ENCODE data around the gene ANKRD31.
"Not testable (repeated sequence)": the region's sequence is repeated elsewhere in the genome, so short reads cannot be mapped to it uniquely, and the experiment has no call there.

ANKRD31 gene

GRCh38 chr5:75226916-75227315 is 9.8 kb downstream of the ANKRD31 start:
- Histone ChIP-seq H3K9me3 (ENCODE audit: control insufficient read depth, low read length) (no peaks in the 10 kb centered on the region), H3K36me3 (ENCODE audit: control insufficient read depth, insufficient read depth, low read length) (no peaks in the 10 kb centered on the region), H3K4me1 (ENCODE audit: control insufficient read depth, insufficient read depth, low read length, poor library complexity, severe bottlenecking) (no peaks in the 10 kb centered on the region)

GRCh38 chr5:75225506-75225905 is 11.2 kb downstream of the ANKRD31 start:
- Histone ChIP-seq H3K9me3 (ENCODE audit: control insufficient read depth, low read length) (no peaks in the 10 kb centered on the region), H3K4me3 (ENCODE audit: extremely low read depth, insufficient read depth, low read length, poor library complexity, severe bottlenecking) (no peak overlapping the region), H3K27ac (ENCODE audit: low read depth, low read length, severe bottlenecking) (no peak overlapping the region), H3K36me3 (ENCODE audit: control insufficient read depth, insufficient read depth, low read length) (no peaks in the 10 kb centered on the region), H3K4me1 (ENCODE audit: control insufficient read depth, insufficient read depth, low read length, poor library complexity, severe bottlenecking) (no peaks in the 10 kb centered on the region)

More at GRCh38 chr5:75226916-75227315, 9.8 kb downstream of the ANKRD31 start:
- Histone ChIP-seq H3K4me3 (ENCODE audit: extremely low read depth, insufficient read depth, low read length, poor library complexity, severe bottlenecking) (no peak overlapping the region), H3K27ac (ENCODE audit: low read depth, low read length, severe bottlenecking) (no peak overlapping the region)
- WGBS, 2 experiments (ENCODE audit: insufficient coverage in 2 of 2), result 86% methylated on average over 1 of the region's 2 CpGs; no CpG with 5 or more reads in 1 of the 2 experiments

GRCh38 chr5:75220787-75221186 is 15.9 kb downstream of the ANKRD31 start:
- not testable (repeated sequence) for H3K36me3 ChIP-seq (ENCODE audit: control insufficient read depth, insufficient read depth, low read length); H3K4me3 ChIP-seq (ENCODE audit: extremely low read depth, insufficient read depth, low read length, poor library complexity, severe bottlenecking); H3K27ac ChIP-seq (ENCODE audit: low read depth, low read length, severe bottlenecking); H3K4me1 ChIP-seq (ENCODE audit: control insufficient read depth, insufficient read depth, low read length, poor library complexity, severe bottlenecking); H3K9me3 ChIP-seq (ENCODE audit: control insufficient read depth, low read length)
- 80% methylated on average over 1 of the region's 2 CpGs; no CpG with 5 or more reads in 1 of the 2 experiments for WGBS, 2 experiments (ENCODE audit: insufficient coverage in 2 of 2)

GRCh38 chr5:75214928-75215327 is 21.8 kb downstream of the ANKRD31 start:
- Histone ChIP-seq H3K36me3 (ENCODE audit: control insufficient read depth, insufficient read depth, low read length) (no peaks in the 10 kb centered on the region), H3K9me3 (ENCODE audit: control insufficient read depth, low read length) (peaks cover 7% of the 10 kb centered on the region)
- 81 to 95% methylated on average over 4 of the region's 4 CpGs for WGBS, 2 experiments (ENCODE audit: insufficient coverage in 2 of 2)

GRCh38 chr5:75214409-75214808 is 22.3 kb downstream of the ANKRD31 start:
- WGBS, 2 experiments (ENCODE audit: insufficient coverage in 2 of 2), result no CpG with 5 or more reads among the region's 2 CpGs
- no peaks in the 10 kb centered on the region for H3K4me1 ChIP-seq (ENCODE audit: control insufficient read depth, insufficient read depth, low read length, poor library complexity, severe bottlenecking)
- H3K27ac ChIP-seq (ENCODE audit: low read depth, low read length, severe bottlenecking), result no peak overlapping the region
- no peaks in the 10 kb centered on the region for H3K36me3 ChIP-seq (ENCODE audit: control insufficient read depth, insufficient read depth, low read length)
- no peak overlapping the region for H3K4me3 ChIP-seq (ENCODE audit: extremely low read depth, insufficient read depth, low read length, poor library complexity, severe bottlenecking)
- H3K9me3 ChIP-seq (ENCODE audit: control insufficient read depth, low read length), result peaks cover 7% of the 10 kb centered on the region

More at GRCh38 chr5:75214928-75215327, 21.8 kb downstream of the ANKRD31 start:
- H3K4me1 ChIP-seq (ENCODE audit: control insufficient read depth, insufficient read depth, low read length, poor library complexity, severe bottlenecking), result no peaks in the 10 kb centered on the region
- H3K27ac ChIP-seq (ENCODE audit: low read depth, low read length, severe bottlenecking), result no peak overlapping the region
- H3K4me3 ChIP-seq (ENCODE audit: extremely low read depth, insufficient read depth, low read length, poor library complexity, severe bottlenecking), result no peak overlapping the region

- 100% methylated on average over 2 of the region's 3 CpGs; no CpG with 5 or more reads in 1 of the 2 experiments for WGBS, 2 experiments (ENCODE audit: insufficient coverage in 2 of 2)
- Histone ChIP-seq H3K27ac (ENCODE audit: low read depth, low read length, severe bottlenecking) (no peak overlapping the region), H3K4me1 (ENCODE audit: control insufficient read depth, insufficient read depth, low read length, poor library complexity, severe bottlenecking) (no peaks in the 10 kb centered on the region), H3K36me3 (ENCODE audit: control insufficient read depth, insufficient read depth, low read length) (no peaks in the 10 kb centered on the region), H3K9me3 (ENCODE audit: control insufficient read depth, low read length) (no peaks in the 10 kb centered on the region), H3K4me3 (ENCODE audit: extremely low read depth, insufficient read depth, low read length, poor library complexity, severe bottlenecking) (no peak overlapping the region)
These were observed 33.1 kb downstream of the ANKRD31 start for GRCh38 chr5:75203604-75204003.

GRCh38 chr5:75202935-75203334 is 33.7 kb downstream of the ANKRD31 start:
- Histone ChIP-seq H3K4me1 (ENCODE audit: control insufficient read depth, insufficient read depth, low read length, poor library complexity, severe bottlenecking) (no peaks in the 10 kb centered on the region), H3K4me3 (ENCODE audit: extremely low read depth, insufficient read depth, low read length, poor library complexity, severe bottlenecking) (no peak overlapping the region), H3K36me3 (ENCODE audit: control insufficient read depth, insufficient read depth, low read length) (no peaks in the 10 kb centered on the region), H3K9me3 (ENCODE audit: control insufficient read depth, low read length) (no peaks in the 10 kb centered on the region), H3K27ac (ENCODE audit: low read depth, low read length, severe bottlenecking) (no peak overlapping the region)
- 82 to 83% methylated on average over 1 of the region's 1 CpG for WGBS, 2 experiments (ENCODE audit: insufficient coverage in 2 of 2)

GRCh38 chr5:75200776-75201175 is 35.9 kb downstream of the ANKRD31 start:
- no peak overlapping the region for H3K27ac ChIP-seq (ENCODE audit: low read depth, low read length, severe bottlenecking)
- no peaks in the 10 kb centered on the region for H3K9me3 ChIP-seq (ENCODE audit: control insufficient read depth, low read length)
- no peak overlapping the region for H3K4me3 ChIP-seq (ENCODE audit: extremely low read depth, insufficient read depth, low read length, poor library complexity, severe bottlenecking)
- 100% methylated on average over 1 of the region's 4 CpGs for WGBS, 2 experiments (ENCODE audit: insufficient coverage in 2 of 2)
- no peaks in the 10 kb centered on the region for H3K4me1 ChIP-seq (ENCODE audit: control insufficient read depth, insufficient read depth, low read length, poor library complexity, severe bottlenecking)
- H3K36me3 ChIP-seq (ENCODE audit: control insufficient read depth, insufficient read depth, low read length), result no peaks in the 10 kb centered on the region

GRCh38 chr5:75199946-75200345 is 36.7 kb downstream of the ANKRD31 start:
- H3K4me1 ChIP-seq (ENCODE audit: control insufficient read depth, insufficient read depth, low read length, poor library complexity, severe bottlenecking), result no peaks in the 10 kb centered on the region
- H3K4me3 ChIP-seq (ENCODE audit: extremely low read depth, insufficient read depth, low read length, poor library complexity, severe bottlenecking), result no peak overlapping the region
- no CpG with 5 or more reads among the region's 1 CpG for WGBS, 2 experiments (ENCODE audit: insufficient coverage in 2 of 2)
- no peak overlapping the region for H3K27ac ChIP-seq (ENCODE audit: low read depth, low read length, severe bottlenecking)
- H3K9me3 ChIP-seq (ENCODE audit: control insufficient read depth, low read length), result no peaks in the 10 kb centered on the region
- no peaks in the 10 kb centered on the region for H3K36me3 ChIP-seq (ENCODE audit: control insufficient read depth, insufficient read depth, low read length)

GRCh38 chr5:75199071-75199470 is 37.6 kb downstream of the ANKRD31 start:
- Histone ChIP-seq H3K4me3 (ENCODE audit: extremely low read depth, insufficient read depth, low read length, poor library complexity, severe bottlenecking) (no peak overlapping the region), H3K4me1 (ENCODE audit: control insufficient read depth, insufficient read depth, low read length, poor library complexity, severe bottlenecking) (no peaks in the 10 kb centered on the region), H3K27ac (ENCODE audit: low read depth, low read length, severe bottlenecking) (no peak overlapping the region), H3K36me3 (ENCODE audit: control insufficient read depth, insufficient read depth, low read length) (no peaks in the 10 kb centered on the region), H3K9me3 (ENCODE audit: control insufficient read depth, low read length) (no peaks in the 10 kb centered on the region)
- WGBS, 2 experiments (ENCODE audit: insufficient coverage in 2 of 2), result 73 to 86% methylated on average over 1 of the region's 2 CpGs

GRCh38 chr5:75197745-75198144 is 38.9 kb downstream of the ANKRD31 start:
- no peaks in the 10 kb centered on the region for H3K36me3 ChIP-seq (ENCODE audit: control insufficient read depth, insufficient read depth, low read length)
- no peaks in the 10 kb centered on the region for H3K9me3 ChIP-seq (ENCODE audit: control insufficient read depth, low read length)
- H3K27ac ChIP-seq (ENCODE audit: low read depth, low read length, severe bottlenecking), result no peak overlapping the region
- 88 to 94% methylated on average over 2 to 5 of the region's 5 CpGs for WGBS, 2 experiments (ENCODE audit: insufficient coverage in 2 of 2)
- no peak overlapping the region for H3K4me3 ChIP-seq (ENCODE audit: extremely low read depth, insufficient read depth, low read length, poor library complexity, severe bottlenecking)
- no peaks in the 10 kb centered on the region for H3K4me1 ChIP-seq (ENCODE audit: control insufficient read depth, insufficient read depth, low read length, poor library complexity, severe bottlenecking)
